ENCODE results near the gene TMIE.

Gene TMIE

DNA sequence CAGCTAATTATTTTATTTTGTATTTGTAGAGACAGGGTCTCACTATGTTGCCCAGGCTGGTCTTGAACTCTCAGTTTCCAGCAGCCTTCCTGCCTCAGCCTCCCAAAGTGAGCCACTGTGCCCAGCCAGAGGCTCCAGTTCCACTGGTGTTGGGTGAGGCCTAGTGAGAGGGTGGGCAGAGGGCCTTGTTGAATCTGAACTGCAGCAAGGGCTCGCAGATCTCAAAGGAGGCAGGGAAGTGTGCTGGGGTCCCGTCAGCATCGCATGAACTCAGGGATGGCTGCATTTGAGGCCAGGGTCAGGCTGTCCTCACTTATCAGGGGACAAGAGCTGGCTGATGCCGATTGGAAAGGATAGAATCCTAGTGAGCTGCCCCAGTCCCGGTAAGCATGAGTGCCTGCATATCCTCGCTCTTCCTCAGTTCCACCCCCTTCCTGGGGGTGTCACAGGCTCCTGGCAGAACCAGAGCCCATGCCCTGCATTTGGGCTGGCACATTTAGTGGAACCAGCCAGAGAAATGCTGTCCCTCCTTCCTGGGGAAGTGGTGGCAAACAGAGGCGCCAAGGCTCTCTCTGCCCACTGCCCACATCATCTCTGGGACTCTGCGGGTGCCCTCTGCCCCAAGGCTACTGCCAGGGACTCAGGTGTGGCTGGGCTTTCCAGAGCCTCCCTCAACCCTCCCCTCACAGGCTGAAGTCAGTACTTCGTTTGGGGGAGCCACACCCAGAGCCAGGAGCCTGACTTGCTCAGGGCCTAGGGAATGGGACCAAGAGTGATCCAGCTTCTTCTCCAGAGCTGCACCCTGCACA, 31.8 kb upstream of the TMIE start:
- DNase-seq (ENCODE audit: low read depth), result no peak

DNA sequence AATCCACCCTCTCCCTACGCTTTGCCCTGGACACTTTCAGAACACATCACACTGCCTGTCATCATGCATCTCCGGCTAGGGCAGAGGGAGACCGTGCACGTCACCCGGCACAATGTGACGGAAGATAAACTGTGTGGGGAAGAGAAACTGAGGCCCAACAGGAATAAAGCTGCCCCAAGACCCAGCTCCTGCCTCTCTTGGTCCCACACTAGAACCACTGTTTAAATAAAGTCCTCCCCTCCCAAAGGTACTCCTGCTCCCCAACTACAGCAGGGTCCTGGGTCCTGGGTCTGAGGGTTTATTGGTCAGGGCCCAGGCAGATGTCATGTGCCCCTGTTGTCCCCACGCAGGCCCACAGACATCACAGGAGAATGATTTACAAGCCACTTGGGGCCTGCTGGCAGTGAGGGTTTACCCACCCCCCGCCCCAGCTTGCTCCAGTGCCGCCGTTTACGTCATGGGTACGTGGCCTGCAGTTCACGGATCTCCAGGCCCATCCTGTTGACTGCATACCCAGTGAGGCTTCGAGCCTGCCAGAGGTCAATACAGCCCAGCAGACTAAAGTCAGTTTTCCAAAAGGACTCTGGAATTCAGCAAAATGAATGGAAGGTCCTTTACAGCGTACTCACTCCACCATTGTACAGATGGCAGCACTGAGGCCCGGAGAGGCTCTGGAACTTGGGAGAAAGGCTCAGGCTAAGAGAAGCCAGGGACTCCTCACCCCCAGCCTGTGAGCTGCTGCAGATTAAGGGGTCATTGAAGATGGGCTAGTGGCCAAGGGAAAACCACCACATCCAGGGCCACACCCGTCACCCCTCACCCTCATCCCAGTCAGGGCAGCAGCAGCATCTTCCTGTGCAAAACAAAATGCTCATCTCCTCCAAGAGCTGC, 30.9 kb upstream of the TMIE start:
- no peak for DNase-seq (ENCODE audit: low read depth)

DNA sequence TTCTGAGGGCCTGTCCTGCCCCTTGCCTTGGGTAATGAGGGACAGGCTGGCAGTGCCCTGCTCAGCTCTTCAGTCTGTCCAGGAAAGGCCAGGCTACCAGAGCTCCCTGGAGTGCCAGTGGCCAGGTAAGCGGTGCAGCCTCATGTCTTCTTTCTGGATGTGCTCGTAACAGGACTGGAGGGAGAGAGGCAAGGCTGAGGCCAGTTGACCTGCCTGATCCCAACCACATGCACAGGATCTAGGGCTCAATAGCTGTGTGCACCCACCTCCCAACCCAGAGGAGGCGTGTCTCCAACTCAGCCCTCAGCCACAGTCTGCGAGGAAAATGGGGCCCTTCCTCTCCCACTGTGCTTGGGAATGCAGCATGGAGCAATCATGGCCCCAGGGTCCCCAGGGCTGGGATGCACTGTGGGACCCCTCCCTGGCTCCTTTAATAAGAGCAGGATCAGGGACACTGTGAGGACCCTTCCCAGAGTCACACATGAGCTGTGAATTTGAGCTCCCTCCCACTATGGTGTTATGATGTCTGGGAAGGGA, 30.2 kb upstream of the TMIE start:
- no peak for DNase-seq (ENCODE audit: low read depth)

GRCh38 chr3:46671541-46672348, 29.4 kb upstream of the TMIE start:
- DNase-seq (ENCODE audit: low read depth), result no peak

GRCh38 chr3:46672349-46672695, 28.9 kb upstream of the TMIE start:
- DNase-seq (ENCODE audit: low read depth), result no peak

- no peak for DNase-seq (ENCODE audit: low read depth)
Observed at GRCh38 chr3:46673151-46674030, 27.8 kb upstream of the TMIE start.

GRCh38 chr3:46674031-46674845, 27.0 kb upstream of the TMIE start:
- no peak for DNase-seq (ENCODE audit: low read depth)

- no peak for DNase-seq (ENCODE audit: low read depth)
Observed at GRCh38 chr3:46675426-46675825, 25.8 kb upstream of the TMIE start.

GRCh38 chr3:46675843-46676567, 25.2 kb upstream of the TMIE start:
- DNase-seq (ENCODE audit: low read depth), result no peak

DNA sequence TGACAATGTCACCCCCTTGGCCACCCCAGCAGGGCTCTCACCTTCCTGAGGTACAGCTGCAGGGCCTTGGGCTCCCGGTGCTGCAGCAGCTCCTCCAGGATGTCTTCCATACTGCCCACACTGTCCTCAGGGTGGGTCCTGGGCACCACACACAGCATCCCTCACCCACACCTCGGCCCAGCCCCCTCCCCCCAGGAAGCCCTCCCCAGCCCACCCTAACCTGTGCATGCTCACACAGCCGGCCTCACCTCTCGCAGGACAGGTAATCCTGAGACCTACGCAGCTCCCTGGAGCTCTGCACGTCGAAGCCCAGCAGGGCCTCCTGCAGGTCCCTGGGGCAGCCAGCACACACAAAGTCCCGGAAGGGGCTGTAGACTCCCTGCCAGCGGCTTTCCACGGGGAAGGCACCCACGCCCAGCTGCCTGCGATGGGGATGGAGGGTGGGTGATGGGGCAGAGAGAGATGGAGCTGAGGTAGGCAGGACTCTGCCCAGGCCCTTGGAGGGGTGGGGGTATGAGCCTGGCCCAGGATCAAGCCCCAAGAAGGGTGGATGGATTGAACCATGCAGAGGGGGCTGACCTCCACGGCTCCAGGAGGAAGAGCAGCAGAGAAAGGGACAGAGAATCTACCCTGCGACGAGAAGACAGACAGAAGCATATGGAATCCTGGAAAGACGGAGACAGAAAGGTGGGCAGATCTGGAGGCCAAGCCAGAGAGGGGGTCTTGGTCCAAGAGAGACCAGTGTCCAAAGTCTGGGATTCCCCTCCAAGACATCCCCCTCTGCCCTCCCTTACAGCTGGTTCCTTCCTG, 24.4 kb upstream of the TMIE start:
- DNase-seq (ENCODE audit: low read depth), result no peak

- no peak for DNase-seq (ENCODE audit: low read depth)
Observed at GRCh38 chr3:46677411-46677726, 23.8 kb upstream of the TMIE start.

- no peak for DNase-seq (ENCODE audit: low read depth)
Observed at GRCh38 chr3:46678280-46678679, 22.9 kb upstream of the TMIE start.

GRCh38 chr3:46679681-46680080, 21.5 kb upstream of the TMIE start:
- DNase-seq (ENCODE audit: low read depth), result no peak

- no peak for DNase-seq (ENCODE audit: low read depth)
Observed at GRCh38 chr3:46680298-46680826, 20.8 kb upstream of the TMIE start.

DNA sequence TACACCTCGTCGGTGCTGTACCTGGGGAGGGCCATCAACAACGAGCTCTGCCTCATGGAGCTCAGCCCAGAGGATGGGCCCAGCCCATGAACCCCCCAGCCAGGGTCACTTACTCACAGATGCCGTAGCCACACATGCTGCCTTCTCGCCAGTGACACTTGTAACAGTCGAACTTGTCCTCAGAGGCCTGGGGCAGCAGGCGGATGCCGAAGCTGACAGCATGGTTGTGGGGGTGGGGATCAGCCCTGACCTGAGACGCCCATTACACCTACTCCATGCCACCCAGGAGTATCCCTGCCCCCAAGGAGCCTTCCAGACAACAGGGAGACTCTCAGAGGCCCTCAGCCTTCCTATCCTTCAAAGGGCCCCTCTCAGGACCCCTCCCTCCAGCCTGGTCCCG, 19.8 kb upstream of the TMIE start:
- DNase-seq (ENCODE audit: low read depth), result no peak

GRCh38 chr3:46681856-46682540, 19.2 kb upstream of the TMIE start:
- no peak for DNase-seq (ENCODE audit: low read depth)

DNA sequence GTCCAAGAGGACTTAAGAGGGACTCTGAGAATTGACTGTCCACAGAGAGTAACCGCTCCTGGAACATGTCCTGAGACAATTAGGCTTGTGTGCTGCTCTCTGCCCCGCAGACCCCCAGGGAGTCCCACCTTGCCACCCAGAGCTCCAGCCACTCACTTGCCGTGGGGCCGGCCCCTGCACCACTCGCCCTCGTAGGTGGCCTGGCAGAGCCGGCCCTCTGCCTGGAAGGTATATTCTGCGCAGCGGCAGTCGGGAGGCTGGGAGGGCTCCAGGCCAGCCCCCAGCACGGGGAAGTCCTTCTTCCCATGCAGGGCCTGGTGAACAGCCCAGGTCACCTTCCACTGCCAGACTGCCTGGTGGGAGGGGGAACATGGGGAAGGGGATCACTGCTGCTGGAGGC, 18.2 kb upstream of the TMIE start:
- no peak for DNase-seq (ENCODE audit: low read depth)

DNA sequence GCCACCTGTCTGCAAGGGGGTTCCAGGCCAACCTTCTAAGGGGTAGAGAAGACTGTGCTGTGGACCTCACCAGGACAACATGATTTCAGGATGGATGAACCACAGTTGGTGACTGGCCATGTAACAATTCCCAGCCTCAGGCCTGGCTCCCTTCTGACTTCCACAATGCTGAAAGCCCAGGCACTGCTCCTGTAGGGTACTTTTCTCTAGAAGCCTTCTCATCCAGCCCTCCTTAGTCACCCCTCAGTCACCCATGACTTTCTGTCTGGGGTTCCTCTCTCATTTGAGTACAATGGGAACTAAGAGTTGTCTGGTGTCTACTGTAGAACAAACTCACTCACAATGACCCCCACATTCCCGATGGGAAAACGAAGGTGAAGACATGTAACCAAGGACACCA, 16.3 kb upstream of the TMIE start:
- no peak for DNase-seq (ENCODE audit: low read depth)
